Activated naive CD8-positive, alpha-beta T cell treated with anti-CD3 and anti-CD28 coated beads, Interleukin-2, amount 50 U/mL, for 24 hours (primary cell): Measurements from ENCODE around the gene PLXNC1.

Experiments used
- ATAC-seq: fragments of 150-1000 bp; cut with Tn5 transposase; one replicate; pipeline ENCODE4 v1.10.0; 2021
- DNase-seq: peaks from one replicate; pipeline ENCODE4 v3.0.0; 2021
- H3K27ac Mint-ChIP-seq: one replicate; pipeline ENCODE4 v1.8.0; 2021; ENCODE audit warnings: mild to moderate bottlenecking, mixed read lengths
- H3K27me3 Mint-ChIP-seq: one replicate; pipeline ENCODE4 v1.8.0; 2021; ENCODE audit warnings: mixed read lengths
- H3K36me3 Mint-ChIP-seq: one replicate; pipeline ENCODE4 v1.8.0; 2021; ENCODE audit warnings: low read depth, mixed read lengths
- H3K4me1 Mint-ChIP-seq: one replicate; pipeline ENCODE4 v1.8.0; 2021; ENCODE audit warnings: mixed read lengths
- H3K4me3 Mint-ChIP-seq: one replicate; pipeline ENCODE4 v1.8.0; 2021; ENCODE audit warnings: mild to moderate bottlenecking, moderate library complexity, mixed read lengths
- H3K9me3 Mint-ChIP-seq: one replicate; pipeline ENCODE4 v1.8.0; 2021; ENCODE audit warnings: mixed read lengths

PLXNC1 gene

DNA sequence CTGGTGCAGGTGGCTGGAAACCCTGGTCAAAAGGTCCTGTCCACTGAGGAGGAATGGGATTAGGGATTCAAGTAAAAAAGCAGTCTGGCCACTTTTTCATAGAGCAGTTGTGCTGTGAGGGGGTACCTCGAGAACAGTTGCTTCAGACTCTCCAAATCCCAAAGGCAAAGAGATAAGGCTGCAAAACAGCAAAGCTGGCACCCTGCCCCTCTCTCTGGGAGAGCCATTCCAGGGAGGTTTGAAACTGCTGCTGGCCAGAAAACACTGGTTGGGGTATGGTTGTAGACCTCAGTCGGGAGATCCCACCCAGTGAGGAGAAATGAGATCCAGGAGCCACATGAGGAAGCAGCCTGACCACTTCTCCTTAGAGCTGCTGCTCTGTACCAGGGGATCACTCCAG lies 174.0 kb downstream of the PLXNC1 start:
- Mint-ChIP-seq H3K27me3 (no peaks in the 10 kb centered on the region), H3K9me3 (peaks cover 42% of the 10 kb centered on the region), H3K4me1 (peaks cover 24% of the 10 kb centered on the region), H3K36me3 (peaks cover 85% of the 10 kb centered on the region), H3K27ac (no peak overlapping the region), H3K4me3 (no peak overlapping the region)
- DNase-seq (no peak), ATAC-seq (no peak)

- Mint-ChIP-seq H3K9me3 (peaks cover 4% of the 10 kb centered on the region), H3K36me3 (peaks cover 71% of the 10 kb centered on the region)
- ATAC-seq = no peak
These were observed 177.9 kb downstream of the PLXNC1 start for GRCh38 chr12:94326234-94326633.

GRCh38 chr12:94326727-94327126 lies 178.3 kb downstream of the PLXNC1 start:
- peaks cover 68% of the 10 kb centered on the region for H3K36me3 Mint-ChIP-seq
- no peak overlapping the region for H3K4me3 Mint-ChIP-seq
- DNase-seq = no peak
- H3K27ac Mint-ChIP-seq = peak overlapping the region; percentile 4
- ATAC-seq = peak; percentile 95
- H3K4me1 Mint-ChIP-seq = peaks cover 23% of the 10 kb centered on the region
- H3K27me3 Mint-ChIP-seq = no peaks in the 10 kb centered on the region
- no peaks in the 10 kb centered on the region for H3K9me3 Mint-ChIP-seq

More at GRCh38 chr12:94326234-94326633, 177.9 kb downstream of the PLXNC1 start:
- H3K4me1 Mint-ChIP-seq = peaks cover 23% of the 10 kb centered on the region
- no peak overlapping the region for H3K4me3 Mint-ChIP-seq
- no peak overlapping the region for H3K27ac Mint-ChIP-seq
- no peak for DNase-seq
- H3K27me3 Mint-ChIP-seq = no peaks in the 10 kb centered on the region

GRCh38 chr12:94327809-94328208 lies 179.4 kb downstream of the PLXNC1 start:
- ATAC-seq = no peak
- peaks cover 62% of the 10 kb centered on the region for H3K36me3 Mint-ChIP-seq
- no peak for DNase-seq
- H3K27ac Mint-ChIP-seq = no peak overlapping the region
- H3K4me3 Mint-ChIP-seq = no peak overlapping the region
- H3K4me1 Mint-ChIP-seq = peaks cover 23% of the 10 kb centered on the region
- H3K9me3 Mint-ChIP-seq = no peaks in the 10 kb centered on the region
- H3K27me3 Mint-ChIP-seq = no peaks in the 10 kb centered on the region

GRCh38 chr12:94329366-94329765 lies 181.0 kb downstream of the PLXNC1 start:
- Mint-ChIP-seq H3K27ac (no peak overlapping the region), H3K36me3 (peaks cover 58% of the 10 kb centered on the region), H3K9me3 (no peaks in the 10 kb centered on the region)

GRCh38 chr12:94333396-94333795 lies 185.0 kb downstream of the PLXNC1 start:
- peaks cover 2% of the 10 kb centered on the region for H3K4me1 Mint-ChIP-seq
- H3K9me3 Mint-ChIP-seq = no peaks in the 10 kb centered on the region
- peaks cover 32% of the 10 kb centered on the region for H3K36me3 Mint-ChIP-seq
- no peak for DNase-seq
- H3K27ac Mint-ChIP-seq = no peak overlapping the region
- H3K27me3 Mint-ChIP-seq = no peaks in the 10 kb centered on the region
- ATAC-seq = no peak
- H3K4me3 Mint-ChIP-seq = no peak overlapping the region

More at GRCh38 chr12:94329366-94329765, 181.0 kb downstream of the PLXNC1 start:
- Mint-ChIP-seq H3K27me3 (no peaks in the 10 kb centered on the region), H3K4me1 (peaks cover 23% of the 10 kb centered on the region), H3K4me3 (no peak overlapping the region)
- no peak for ATAC-seq
- no peak for DNase-seq

GRCh38 chr12:94336211-94336925 lies 188.0 kb downstream of the PLXNC1 start:
- ATAC-seq (no peak), DNase-seq (no peak)
- no peak overlapping the region for H3K27ac Mint-ChIP-seq
- no peaks in the 10 kb centered on the region for H3K27me3 Mint-ChIP-seq
- H3K4me1 Mint-ChIP-seq = no peaks in the 10 kb centered on the region
- no peak overlapping the region for H3K4me3 Mint-ChIP-seq
- peaks cover 23% of the 10 kb centered on the region for H3K36me3 Mint-ChIP-seq
- H3K9me3 Mint-ChIP-seq = no peaks in the 10 kb centered on the region

GRCh38 chr12:94338006-94338794 lies 189.8 kb downstream of the PLXNC1 start:
- Mint-ChIP-seq H3K9me3 (no peaks in the 10 kb centered on the region), H3K27me3 (no peaks in the 10 kb centered on the region), H3K4me1 (no peaks in the 10 kb centered on the region), H3K4me3 (no peak overlapping the region), H3K36me3 (peaks cover 22% of the 10 kb centered on the region), H3K27ac (no peak overlapping the region)
- no peak for ATAC-seq
- DNase-seq = no peak

DNA sequence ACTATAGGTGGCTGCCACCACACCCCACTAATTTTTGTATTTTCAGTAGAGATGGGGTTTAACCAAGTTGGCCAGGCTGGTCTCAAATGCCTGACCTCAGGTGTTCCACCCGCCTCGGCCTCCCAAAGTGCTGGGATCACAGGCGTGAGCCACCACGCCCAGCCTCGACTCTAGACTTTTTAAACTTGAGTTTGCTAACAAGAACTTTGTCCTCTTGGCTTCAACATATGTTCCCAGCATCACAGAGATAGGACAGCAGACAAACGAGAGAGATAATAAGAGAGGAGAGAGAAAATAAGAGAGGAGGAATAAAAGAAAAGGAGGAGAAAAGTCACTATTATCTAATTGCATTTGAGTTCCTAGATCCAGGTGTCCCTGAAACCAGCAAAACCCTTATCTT lies 192.2 kb downstream of the PLXNC1 start:
- no peak overlapping the region for H3K4me3 Mint-ChIP-seq
- DNase-seq (no peak), ATAC-seq (no peak)
- peaks cover 28% of the 10 kb centered on the region for H3K36me3 Mint-ChIP-seq
- no peaks in the 10 kb centered on the region for H3K4me1 Mint-ChIP-seq
- H3K27ac Mint-ChIP-seq = no peak overlapping the region
- H3K9me3 Mint-ChIP-seq = no peaks in the 10 kb centered on the region
- no peaks in the 10 kb centered on the region for H3K27me3 Mint-ChIP-seq

- H3K36me3 Mint-ChIP-seq = peaks cover 95% of the 10 kb centered on the region
These were observed 204.8 kb downstream of the PLXNC1 start for GRCh38 chr12:94353130-94353529.

More at GRCh38 chr12:94353130-94353529, 204.8 kb downstream of the PLXNC1 start:
- Mint-ChIP-seq H3K4me1 (no peaks in the 10 kb centered on the region), H3K9me3 (peaks cover 75% of the 10 kb centered on the region), H3K27ac (no peak overlapping the region), H3K27me3 (no peaks in the 10 kb centered on the region), H3K4me3 (no peak overlapping the region)
- DNase-seq = no peak
- ATAC-seq = no peak
